ENCODE data around the gene SLC27A4. TPM values are rescaled to one million over a fixed set of nuclear protein-coding genes. Genes with fewer than 3 reads are reported as not detected.

The SLC27A4 gene
- total and polyA plus RNA-seq, 9 donors = 4.8 to 22.4 (median 10.8) TPM

DNA sequence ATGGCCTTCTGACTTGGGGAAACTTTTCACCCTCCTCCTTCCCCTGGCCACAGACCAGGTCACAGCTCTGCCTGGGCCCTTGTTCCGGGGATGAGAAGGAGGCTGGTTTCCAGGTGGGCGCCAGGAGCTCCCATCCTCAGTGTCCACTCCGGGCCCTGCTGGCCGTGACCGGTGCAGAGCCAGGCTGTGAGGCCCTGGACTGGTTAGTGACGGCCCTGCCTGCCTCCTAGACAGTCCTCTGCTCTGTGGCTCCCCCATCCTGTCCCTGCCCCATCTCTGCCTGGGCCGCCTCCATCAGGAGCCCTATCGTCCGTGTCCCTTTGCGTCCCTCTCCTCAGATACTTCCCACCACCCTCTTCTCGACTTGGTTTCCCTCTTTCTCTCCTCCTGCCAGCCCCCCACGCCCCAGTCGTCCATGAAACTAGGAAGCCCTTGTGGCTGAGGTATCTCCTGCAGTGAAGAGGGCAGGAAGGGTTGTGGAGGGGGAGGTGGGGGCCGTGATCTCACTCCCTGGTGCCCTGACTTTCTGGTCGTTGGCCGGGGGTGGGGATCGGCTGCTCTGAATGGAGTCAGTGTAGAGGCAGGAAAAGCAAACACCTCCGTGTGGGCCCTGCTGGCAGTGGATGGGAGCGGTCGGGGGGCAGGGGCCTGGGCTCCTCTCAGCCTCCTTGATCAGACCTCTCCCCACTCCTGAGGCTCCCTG is 64.9 kb downstream of the SLC27A4 start:
- intact Hi-C loops (cut with DNase I) = no loop called here
- H3K27me3 ChIP-seq = no peaks in the 10 kb centered on the region

DNA sequence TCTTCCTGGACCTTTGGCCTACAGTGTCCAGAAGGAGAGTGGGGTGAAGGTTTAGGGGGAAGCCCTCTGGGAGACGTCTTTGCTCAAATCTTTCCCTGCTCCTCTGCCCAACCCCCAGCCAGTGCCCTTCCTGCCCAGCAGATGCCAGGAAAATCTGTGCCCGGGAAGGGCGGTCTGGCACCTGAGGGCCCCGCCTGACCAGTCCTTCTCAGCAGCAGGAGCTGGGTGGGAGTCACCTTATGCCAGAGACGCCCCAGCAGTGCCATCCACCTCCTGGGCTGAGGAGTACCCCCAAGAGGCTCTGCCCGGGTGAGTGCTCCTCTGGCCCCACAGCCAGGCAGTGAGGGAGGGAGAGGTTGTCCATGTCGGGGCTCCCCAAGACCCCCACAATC is 65.4 kb downstream of the SLC27A4 start:
- WGBS, 3 donors = 64 to 67% (median 67%) methylated on average over 7 of the region's 7 CpGs
- intact Hi-C loops (cut with DNase I) = no loop called here

More for the DNA sequence above, 64.9 kb downstream of the SLC27A4 start:
- Histone ChIP-seq H3K27ac (no peak overlapping the region), H3K4me3 (no peak overlapping the region), H3K36me3 (no peaks in the 10 kb centered on the region), H3K9me3 (no peaks in the 10 kb centered on the region), H3K4me1 (ENCODE audit: insufficient read depth) (no peaks in the 10 kb centered on the region)
- no peak for TF ChIP-seq CTCF (IDR thresholded peaks at IDR 0.05)
- no peak for TF ChIP-seq POLR2A (IDR thresholded peaks at IDR 0.05)
- TF ChIP-seq EP300 (IDR thresholded peaks at IDR 0.05) = no peak
- DNase-seq = no peak
- 54 to 60% (median 55%) methylated on average over 20 of the region's 20 CpGs for WGBS, 3 donors

DNA sequence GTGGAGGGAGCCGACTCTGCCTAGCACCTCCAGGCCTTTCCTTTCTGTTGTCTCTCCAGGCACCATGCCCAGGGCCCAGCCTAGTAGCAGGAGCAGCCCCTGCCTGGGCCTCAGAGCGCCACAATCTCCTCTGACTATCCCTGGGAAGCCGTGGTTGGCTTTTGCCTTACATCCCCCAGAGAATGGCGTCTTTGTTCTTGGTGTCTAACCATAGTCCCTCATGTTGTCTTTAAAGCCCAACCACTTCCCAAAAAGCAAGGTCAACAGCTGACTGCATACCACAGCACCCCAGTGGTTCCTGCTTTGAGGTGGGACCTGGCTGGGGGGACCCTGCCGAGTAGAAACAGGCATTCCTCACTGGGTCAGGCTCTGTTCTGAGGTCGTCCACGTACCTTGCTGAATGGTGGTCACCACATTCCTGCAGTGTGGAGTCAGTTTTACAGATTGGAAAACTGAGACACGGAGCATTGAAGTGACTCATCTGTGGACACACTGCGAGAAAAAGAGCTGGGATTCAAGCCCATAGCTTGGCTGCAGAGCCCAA is 66.6 kb downstream of the SLC27A4 start:
- intact Hi-C loops (cut with DNase I) = no loop called here
- H3K9me3 ChIP-seq = no peaks in the 10 kb centered on the region
- no peak overlapping the region for H3K4me3 ChIP-seq
- 60 to 73% (median 63%) methylated on average over 9 of the region's 9 CpGs for WGBS, 3 donors
- no peak overlapping the region for H3K27ac ChIP-seq
- no peaks in the 10 kb centered on the region for H3K4me1 ChIP-seq (ENCODE audit: insufficient read depth)
- TF ChIP-seq EP300 (IDR thresholded peaks at IDR 0.05) = no peak
- no peak for TF ChIP-seq POLR2A (IDR thresholded peaks at IDR 0.05)
- TF ChIP-seq CTCF (IDR thresholded peaks at IDR 0.05) = no peak
- H3K36me3 ChIP-seq = no peaks in the 10 kb centered on the region
- no peak for DNase-seq
- no peaks in the 10 kb centered on the region for H3K27me3 ChIP-seq

More for the DNA sequence above, 65.4 kb downstream of the SLC27A4 start:
- DNase-seq = no peak
- Histone ChIP-seq H3K27ac (no peak overlapping the region), H3K4me1 (ENCODE audit: insufficient read depth) (no peaks in the 10 kb centered on the region), H3K27me3 (no peaks in the 10 kb centered on the region), H3K36me3 (no peaks in the 10 kb centered on the region), H3K9me3 (no peaks in the 10 kb centered on the region), H3K4me3 (no peak overlapping the region)
- no peak for TF ChIP-seq CTCF (IDR thresholded peaks at IDR 0.05)
- TF ChIP-seq POLR2A (IDR thresholded peaks at IDR 0.05) = no peak
- no peak for TF ChIP-seq EP300 (IDR thresholded peaks at IDR 0.05)

- no peak for TF ChIP-seq CTCF (IDR thresholded peaks at IDR 0.05)
- TF ChIP-seq POLR2A (IDR thresholded peaks at IDR 0.05) = no peak
- TF ChIP-seq EP300 (IDR thresholded peaks at IDR 0.05) = no peak
- no peak overlapping the region for H3K4me3 ChIP-seq
- no peaks in the 10 kb centered on the region for H3K27me3 ChIP-seq
- H3K4me1 ChIP-seq (ENCODE audit: insufficient read depth) = no peaks in the 10 kb centered on the region
- no peaks in the 10 kb centered on the region for H3K9me3 ChIP-seq
- intact Hi-C loops (cut with DNase I) = no loop called here
- no peak overlapping the region for H3K27ac ChIP-seq
- WGBS, 3 donors = 42 to 51% (median 47%) methylated on average over 23 to 26 of the region's 26 CpGs
- no peaks in the 10 kb centered on the region for H3K36me3 ChIP-seq
- no peak for DNase-seq
Observed at GRCh38 chr9:128408963-128409431, 68.7 kb downstream of the SLC27A4 start.

Measured in ovary (tissue), 9 donors.